ENCODE results near the gene SCAI.
"Not testable (repeated sequence)": the region's sequence is repeated elsewhere in the genome, so short reads cannot be mapped to it uniquely, and the experiment has no call there.

Gene SCAI

DNA sequence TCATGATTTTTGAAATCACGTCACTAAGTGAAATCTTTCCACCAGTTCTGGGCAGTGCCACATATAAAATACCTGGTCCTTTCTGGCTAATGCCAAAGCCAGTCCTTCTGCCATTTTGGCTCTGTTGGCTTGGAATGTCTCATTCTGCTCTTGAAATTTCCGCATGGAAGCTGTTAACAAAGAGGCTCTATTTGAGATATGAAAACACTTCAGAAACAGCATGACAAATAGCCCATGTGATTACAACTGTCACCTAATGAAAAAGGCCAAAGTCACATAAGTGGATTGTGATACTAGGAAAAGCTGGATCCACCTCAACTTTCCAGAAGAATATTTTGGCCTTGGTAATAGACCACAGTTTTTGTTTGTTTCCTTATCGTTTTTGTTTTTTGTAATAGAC lies 215.2 kb downstream of the SCAI start:
- no peaks in the 10 kb centered on the region for H3K27me3 ChIP-seq (ENCODE audit: control insufficient read depth, insufficient read depth, low read length)
- H3K4me3 ChIP-seq (ENCODE audit: low read depth, low read length), result no peak overlapping the region
- no peaks in the 10 kb centered on the region for H3K9me3 ChIP-seq (ENCODE audit: control insufficient read depth, insufficient read depth, low read length)
- no peaks in the 10 kb centered on the region for H3K36me3 ChIP-seq (ENCODE audit: control insufficient read depth, insufficient read depth, low read length)
- no peak overlapping the region for H3K9ac ChIP-seq (ENCODE audit: low read depth, low read length)
- no peaks in the 10 kb centered on the region for H3K4me1 ChIP-seq (ENCODE audit: control insufficient read depth, insufficient read depth, low read length)

GRCh38 chr9:124920394-124920793 lies 222.9 kb downstream of the SCAI start:
- H3K9me3 ChIP-seq (ENCODE audit: control insufficient read depth, insufficient read depth, low read length); H3K9ac ChIP-seq (ENCODE audit: low read depth, low read length); H3K4me1 ChIP-seq (ENCODE audit: control insufficient read depth, insufficient read depth, low read length); H3K4me3 ChIP-seq (ENCODE audit: low read depth, low read length); H3K27me3 ChIP-seq (ENCODE audit: control insufficient read depth, insufficient read depth, low read length); H3K36me3 ChIP-seq (ENCODE audit: control insufficient read depth, insufficient read depth, low read length): not testable (repeated sequence)

GRCh38 chr9:124914753-124915405 lies 228.4 kb downstream of the SCAI start:
- Histone ChIP-seq H3K9ac (ENCODE audit: low read depth, low read length) (no peak overlapping the region), H3K9me3 (ENCODE audit: control insufficient read depth, insufficient read depth, low read length) (no peaks in the 10 kb centered on the region), H3K4me1 (ENCODE audit: control insufficient read depth, insufficient read depth, low read length) (no peaks in the 10 kb centered on the region), H3K36me3 (ENCODE audit: control insufficient read depth, insufficient read depth, low read length) (peaks cover 9% of the 10 kb centered on the region), H3K27me3 (ENCODE audit: control insufficient read depth, insufficient read depth, low read length) (no peaks in the 10 kb centered on the region), H3K4me3 (ENCODE audit: low read depth, low read length) (no peak overlapping the region)

- Histone ChIP-seq H3K36me3 (ENCODE audit: control insufficient read depth, insufficient read depth, low read length) (peaks cover 6% of the 10 kb centered on the region), H3K4me1 (ENCODE audit: control insufficient read depth, insufficient read depth, low read length) (no peaks in the 10 kb centered on the region), H3K4me3 (ENCODE audit: low read depth, low read length) (no peak overlapping the region), H3K9ac (ENCODE audit: low read depth, low read length) (no peak overlapping the region), H3K27me3 (ENCODE audit: control insufficient read depth, insufficient read depth, low read length) (no peaks in the 10 kb centered on the region), H3K9me3 (ENCODE audit: control insufficient read depth, insufficient read depth, low read length) (no peaks in the 10 kb centered on the region)
Observed at GRCh38 chr9:124913378-124913777, 229.9 kb downstream of the SCAI start.

- Histone ChIP-seq H3K36me3 (ENCODE audit: control insufficient read depth, insufficient read depth, low read length) (peaks cover 6% of the 10 kb centered on the region), H3K4me3 (ENCODE audit: low read depth, low read length) (no peak overlapping the region), H3K27me3 (ENCODE audit: control insufficient read depth, insufficient read depth, low read length) (no peaks in the 10 kb centered on the region), H3K4me1 (ENCODE audit: control insufficient read depth, insufficient read depth, low read length) (no peaks in the 10 kb centered on the region), H3K9me3 (ENCODE audit: control insufficient read depth, insufficient read depth, low read length) (no peaks in the 10 kb centered on the region), H3K9ac (ENCODE audit: low read depth, low read length) (no peak overlapping the region)
Observed at GRCh38 chr9:124911766-124912165, 231.6 kb downstream of the SCAI start.

DNA sequence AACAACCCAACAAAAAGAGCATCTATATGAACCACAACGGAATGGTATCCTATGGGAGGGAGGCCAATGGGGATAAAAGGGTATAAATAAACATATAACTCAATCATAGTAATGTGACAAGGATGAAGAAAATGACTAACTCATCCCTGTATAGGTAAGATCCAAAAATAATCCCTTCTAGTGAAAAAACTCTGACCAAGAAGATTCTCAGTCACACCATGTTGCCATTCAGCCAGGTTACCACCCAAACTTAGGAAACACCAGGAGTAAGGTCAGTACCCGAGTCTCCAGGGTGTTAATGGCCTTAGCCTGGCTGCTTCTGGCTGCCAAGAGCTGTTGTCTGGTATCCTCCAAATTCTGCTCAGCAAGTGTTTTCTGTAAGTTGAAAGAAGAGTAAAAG lies 235.2 kb downstream of the SCAI start:
- H3K9me3 ChIP-seq (ENCODE audit: control insufficient read depth, insufficient read depth, low read length), result no peaks in the 10 kb centered on the region
- no peaks in the 10 kb centered on the region for H3K4me1 ChIP-seq (ENCODE audit: control insufficient read depth, insufficient read depth, low read length)
- H3K9ac ChIP-seq (ENCODE audit: low read depth, low read length), result no peak overlapping the region
- H3K4me3 ChIP-seq (ENCODE audit: low read depth, low read length), result no peak overlapping the region
- H3K36me3 ChIP-seq (ENCODE audit: control insufficient read depth, insufficient read depth, low read length), result peaks cover 6% of the 10 kb centered on the region
- H3K27me3 ChIP-seq (ENCODE audit: control insufficient read depth, insufficient read depth, low read length), result no peaks in the 10 kb centered on the region

- H3K27me3 ChIP-seq (ENCODE audit: control insufficient read depth, insufficient read depth, low read length), result no peaks in the 10 kb centered on the region
- H3K4me3 ChIP-seq (ENCODE audit: low read depth, low read length), result no peak overlapping the region
- H3K36me3 ChIP-seq (ENCODE audit: control insufficient read depth, insufficient read depth, low read length), result peaks cover 6% of the 10 kb centered on the region
- no peaks in the 10 kb centered on the region for H3K4me1 ChIP-seq (ENCODE audit: control insufficient read depth, insufficient read depth, low read length)
- H3K9me3 ChIP-seq (ENCODE audit: control insufficient read depth, insufficient read depth, low read length), result no peaks in the 10 kb centered on the region
- H3K9ac ChIP-seq (ENCODE audit: low read depth, low read length), result no peak overlapping the region
Observed at GRCh38 chr9:124906966-124907365, 236.4 kb downstream of the SCAI start.

- H3K9me3 ChIP-seq (ENCODE audit: control insufficient read depth, insufficient read depth, low read length), result no peaks in the 10 kb centered on the region
- no peaks in the 10 kb centered on the region for H3K4me1 ChIP-seq (ENCODE audit: control insufficient read depth, insufficient read depth, low read length)
- no peaks in the 10 kb centered on the region for H3K27me3 ChIP-seq (ENCODE audit: control insufficient read depth, insufficient read depth, low read length)
- no peak overlapping the region for H3K4me3 ChIP-seq (ENCODE audit: low read depth, low read length)
- H3K9ac ChIP-seq (ENCODE audit: low read depth, low read length), result no peak overlapping the region
- peaks cover 7% of the 10 kb centered on the region for H3K36me3 ChIP-seq (ENCODE audit: control insufficient read depth, insufficient read depth, low read length)
Observed at GRCh38 chr9:124899845-124900244, 243.5 kb downstream of the SCAI start.

GRCh38 chr9:124897570-124898460 lies 245.5 kb downstream of the SCAI start:
- H3K4me3 ChIP-seq (ENCODE audit: low read depth, low read length), result no peak overlapping the region
- no peaks in the 10 kb centered on the region for H3K9me3 ChIP-seq (ENCODE audit: control insufficient read depth, insufficient read depth, low read length)
- peaks cover 7% of the 10 kb centered on the region for H3K36me3 ChIP-seq (ENCODE audit: control insufficient read depth, insufficient read depth, low read length)
- no peaks in the 10 kb centered on the region for H3K4me1 ChIP-seq (ENCODE audit: control insufficient read depth, insufficient read depth, low read length)
- H3K9ac ChIP-seq (ENCODE audit: low read depth, low read length), result no peak overlapping the region
- H3K27me3 ChIP-seq (ENCODE audit: control insufficient read depth, insufficient read depth, low read length), result no peaks in the 10 kb centered on the region

DNA sequence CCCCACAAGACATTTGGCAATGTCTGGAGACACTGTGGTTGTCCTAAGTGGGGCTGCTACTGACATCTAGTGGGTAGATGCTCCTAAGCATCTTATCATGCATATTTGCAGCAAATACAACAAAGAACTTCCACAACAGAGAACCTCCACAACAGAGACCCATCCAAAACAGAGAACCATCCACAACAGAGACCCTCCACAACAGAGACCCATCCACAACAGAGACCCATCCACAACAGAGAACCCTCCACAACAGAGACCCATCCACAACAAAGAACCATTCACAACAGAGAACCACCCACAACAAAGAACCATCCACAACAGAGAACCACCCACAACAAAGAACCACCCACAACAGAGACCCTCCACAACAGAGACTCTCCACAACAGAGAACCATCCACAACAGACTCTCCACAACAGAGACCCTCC lies 248.6 kb downstream of the SCAI start:
- no peak overlapping the region for H3K9ac ChIP-seq (ENCODE audit: low read depth, low read length)
- H3K27me3 ChIP-seq (ENCODE audit: control insufficient read depth, insufficient read depth, low read length), result no peaks in the 10 kb centered on the region
- H3K36me3 ChIP-seq (ENCODE audit: control insufficient read depth, insufficient read depth, low read length), result peaks cover 6% of the 10 kb centered on the region
- no peak overlapping the region for H3K4me3 ChIP-seq (ENCODE audit: low read depth, low read length)
- no peaks in the 10 kb centered on the region for H3K9me3 ChIP-seq (ENCODE audit: control insufficient read depth, insufficient read depth, low read length)
- no peaks in the 10 kb centered on the region for H3K4me1 ChIP-seq (ENCODE audit: control insufficient read depth, insufficient read depth, low read length)

GRCh38 chr9:124894035-124894740 lies 249.1 kb downstream of the SCAI start:
- no peaks in the 10 kb centered on the region for H3K27me3 ChIP-seq (ENCODE audit: control insufficient read depth, insufficient read depth, low read length)
- H3K4me1 ChIP-seq (ENCODE audit: control insufficient read depth, insufficient read depth, low read length), result no peaks in the 10 kb centered on the region
- H3K9me3 ChIP-seq (ENCODE audit: control insufficient read depth, insufficient read depth, low read length), result no peaks in the 10 kb centered on the region
- H3K36me3 ChIP-seq (ENCODE audit: control insufficient read depth, insufficient read depth, low read length), result peaks cover 5% of the 10 kb centered on the region
- no peak overlapping the region for H3K4me3 ChIP-seq (ENCODE audit: low read depth, low read length)
- no peak overlapping the region for H3K9ac ChIP-seq (ENCODE audit: low read depth, low read length)

Measured in iPS-15b (cell line).